Measurements from ENCODE around the gene TMEM123.

TMEM123 gene

GRCh38 chr11:102488208-102488607 is 35.6 kb upstream of the TMEM123 start:
- no peaks in the 10 kb centered on the region for H4K20me1 ChIP-seq (ENCODE audit: low read depth, low read length)
- no peak overlapping the region for H3K27ac ChIP-seq (ENCODE audit: low read depth, low read length)
- H3K9ac ChIP-seq (ENCODE audit: low read length): no peak overlapping the region
- H3K4me3 ChIP-seq (ENCODE audit: insufficient read depth, low read length, poor library complexity, severe bottlenecking): no peak overlapping the region
- no peaks in the 10 kb centered on the region for H3F3A ChIP-seq (ENCODE audit: insufficient read depth)
- no peak overlapping the region for H2AFZ ChIP-seq (ENCODE audit: low read depth, low read length, severe bottlenecking)
- H3K27me3 ChIP-seq (ENCODE audit: low read length): no peaks in the 10 kb centered on the region
- no peaks in the 10 kb centered on the region for H3K79me2 ChIP-seq (ENCODE audit: insufficient read depth, low read length)
- H3K9me3 ChIP-seq (ENCODE audit: insufficient read depth, low read length): no peaks in the 10 kb centered on the region
- H3K4me2 ChIP-seq (ENCODE audit: low read depth, low read length, poor library complexity, severe bottlenecking): no peak overlapping the region
- TF ChIP-seq EZH2phosphoT487 (conservative IDR thresholded peaks at IDR 0.05; ENCODE audit: low read length) (no peak), CTCF (IDR thresholded peaks at IDR 0.05; ENCODE audit: insufficient read depth, low read length, poor library complexity, severe bottlenecking) (no peak)
- H3K36me3 ChIP-seq (ENCODE audit: low read length): no peaks in the 10 kb centered on the region
- H3K9me2 ChIP-seq (replicated peaks; ENCODE audit: insufficient read depth, low read length): no peaks in the 10 kb centered on the region

- TF ChIP-seq CTCF (IDR thresholded peaks at IDR 0.05; ENCODE audit: insufficient read depth, low read length, poor library complexity, severe bottlenecking) (no peak), EZH2phosphoT487 (conservative IDR thresholded peaks at IDR 0.05; ENCODE audit: low read length) (no peak)
- Histone ChIP-seq H3K4me2 (ENCODE audit: low read depth, low read length, poor library complexity, severe bottlenecking) (no peak overlapping the region), H2AFZ (ENCODE audit: low read depth, low read length, severe bottlenecking) (no peak overlapping the region), H3K9me3 (ENCODE audit: insufficient read depth, low read length) (no peaks in the 10 kb centered on the region), H3K9ac (ENCODE audit: low read length) (no peak overlapping the region), H3K4me3 (ENCODE audit: insufficient read depth, low read length, poor library complexity, severe bottlenecking) (no peak overlapping the region), H3K27ac (ENCODE audit: low read depth, low read length) (no peak overlapping the region), H3F3A (ENCODE audit: insufficient read depth) (no peaks in the 10 kb centered on the region), H3K79me2 (ENCODE audit: insufficient read depth, low read length) (no peaks in the 10 kb centered on the region), H3K9me2 (replicated peaks; ENCODE audit: insufficient read depth, low read length) (no peaks in the 10 kb centered on the region), H4K20me1 (ENCODE audit: low read depth, low read length) (no peaks in the 10 kb centered on the region), H3K36me3 (ENCODE audit: low read length) (no peaks in the 10 kb centered on the region), H3K27me3 (ENCODE audit: low read length) (no peaks in the 10 kb centered on the region)
These were observed 34.6 kb upstream of the TMEM123 start for GRCh38 chr11:102487214-102487613.

GRCh38 chr11:102486584-102486983 is 34.0 kb upstream of the TMEM123 start:
- Histone ChIP-seq H3K9me2 (replicated peaks; ENCODE audit: insufficient read depth, low read length) (no peaks in the 10 kb centered on the region), H3K79me2 (ENCODE audit: insufficient read depth, low read length) (no peaks in the 10 kb centered on the region), H3K4me3 (ENCODE audit: insufficient read depth, low read length, poor library complexity, severe bottlenecking) (no peak overlapping the region), H2AFZ (ENCODE audit: low read depth, low read length, severe bottlenecking) (no peak overlapping the region), H3K27ac (ENCODE audit: low read depth, low read length) (no peak overlapping the region), H3K9ac (ENCODE audit: low read length) (no peak overlapping the region), H3K27me3 (ENCODE audit: low read length) (no peaks in the 10 kb centered on the region), H3F3A (ENCODE audit: insufficient read depth) (no peaks in the 10 kb centered on the region), H3K36me3 (ENCODE audit: low read length) (no peaks in the 10 kb centered on the region), H3K4me2 (ENCODE audit: low read depth, low read length, poor library complexity, severe bottlenecking) (no peak overlapping the region), H4K20me1 (ENCODE audit: low read depth, low read length) (no peaks in the 10 kb centered on the region), H3K9me3 (ENCODE audit: insufficient read depth, low read length) (no peaks in the 10 kb centered on the region)
- TF ChIP-seq EZH2phosphoT487 (conservative IDR thresholded peaks at IDR 0.05; ENCODE audit: low read length) (no peak), CTCF (IDR thresholded peaks at IDR 0.05; ENCODE audit: insufficient read depth, low read length, poor library complexity, severe bottlenecking) (no peak)

All from SU-DHL-6 (cell line).